Measurements from ENCODE around the gene CACNA1C.

Gene CACNA1C

GRCh38 chr12:2582631-2583030 is 529.8 kb downstream of the CACNA1C start:
- TF ChIP-seq CTCF (conservative IDR thresholded peaks at IDR 0.05) (no peak), ZFX (IDR thresholded peaks at IDR 0.05) (no peak)
- no peak overlapping the region for H3K27ac ChIP-seq

- H3K27ac ChIP-seq = no peak overlapping the region
- TF ChIP-seq ZFX (IDR thresholded peaks at IDR 0.05) (no peak), CTCF (conservative IDR thresholded peaks at IDR 0.05) (peak; percentile 96)
These were observed 530.3 kb downstream of the CACNA1C start for GRCh38 chr12:2583091-2583497.

GRCh38 chr12:2583642-2584401 is 531.0 kb downstream of the CACNA1C start:
- no peak for TF ChIP-seq CTCF (conservative IDR thresholded peaks at IDR 0.05)
- TF ChIP-seq ZFX (IDR thresholded peaks at IDR 0.05) = no peak
- no peak overlapping the region for H3K27ac ChIP-seq

- TF ChIP-seq CTCF (conservative IDR thresholded peaks at IDR 0.05) = no peak
- H3K27ac ChIP-seq = peak overlapping the region; percentile 8; the same call in 1 of the 2 replicates
These were observed 533.6 kb downstream of the CACNA1C start for GRCh38 chr12:2586156-2587038.

- TF ChIP-seq CTCF (conservative IDR thresholded peaks at IDR 0.05) (no peak), ZFX (IDR thresholded peaks at IDR 0.05) (no peak)
- no peak overlapping the region for H3K27ac ChIP-seq
These were observed 535.6 kb downstream of the CACNA1C start for GRCh38 chr12:2588345-2588744.

GRCh38 chr12:2589381-2589780 is 536.6 kb downstream of the CACNA1C start:
- no peak overlapping the region for H3K27ac ChIP-seq
- TF ChIP-seq CTCF (conservative IDR thresholded peaks at IDR 0.05) (no peak), ZFX (IDR thresholded peaks at IDR 0.05) (no peak)

GRCh38 chr12:2593045-2593444 is 540.3 kb downstream of the CACNA1C start:
- H3K27ac ChIP-seq = no peak overlapping the region
- TF ChIP-seq CTCF (conservative IDR thresholded peaks at IDR 0.05) (no peak), ZFX (IDR thresholded peaks at IDR 0.05) (no peak)

Data from C4-2B (cell line).